HG03135 (cell line): Measurements from ENCODE around the gene ANGPTL2.

Source experiments
- ATAC-seq: cut with Tn5 transposase; IDR thresholded peaks from one replicate; pipeline ENCODE4 v1.9.1; 2021; ENCODE audit warnings: mild to moderate bottlenecking, moderate library complexity; ENCODE audit not compliant: unreplicated experiment

ANGPTL2 gene

GRCh38 chr9:127099664-127100063 lies 22.8 kb downstream of the ANGPTL2 start:
- ATAC-seq, result no peak

- ATAC-seq, result no peak
Observed at GRCh38 chr9:127098916-127099553, 23.4 kb downstream of the ANGPTL2 start.

GRCh38 chr9:127097683-127098082 lies 24.8 kb downstream of the ANGPTL2 start:
- ATAC-seq, result no peak

DNA sequence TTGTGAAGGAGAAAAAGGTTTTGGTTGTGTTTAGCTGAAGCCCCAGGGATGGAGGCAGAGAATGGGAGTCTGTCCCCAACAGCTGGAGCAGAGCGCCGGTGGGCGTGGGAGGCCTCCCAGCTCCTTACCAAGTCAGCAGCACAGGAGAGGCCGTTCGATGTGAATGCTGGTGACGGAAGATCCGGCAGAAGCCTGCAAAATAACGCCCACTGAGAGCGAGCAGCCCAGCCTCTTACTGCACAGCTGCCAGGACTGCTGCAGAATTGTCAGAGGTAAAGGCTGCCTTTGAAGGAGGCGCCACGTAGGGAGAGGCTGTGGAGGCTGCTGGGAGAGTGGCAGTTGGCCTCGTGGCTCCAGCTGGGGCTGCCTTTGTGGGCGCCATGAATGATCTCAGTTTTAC lies 26.2 kb downstream of the ANGPTL2 start:
- ATAC-seq, result no peak

DNA sequence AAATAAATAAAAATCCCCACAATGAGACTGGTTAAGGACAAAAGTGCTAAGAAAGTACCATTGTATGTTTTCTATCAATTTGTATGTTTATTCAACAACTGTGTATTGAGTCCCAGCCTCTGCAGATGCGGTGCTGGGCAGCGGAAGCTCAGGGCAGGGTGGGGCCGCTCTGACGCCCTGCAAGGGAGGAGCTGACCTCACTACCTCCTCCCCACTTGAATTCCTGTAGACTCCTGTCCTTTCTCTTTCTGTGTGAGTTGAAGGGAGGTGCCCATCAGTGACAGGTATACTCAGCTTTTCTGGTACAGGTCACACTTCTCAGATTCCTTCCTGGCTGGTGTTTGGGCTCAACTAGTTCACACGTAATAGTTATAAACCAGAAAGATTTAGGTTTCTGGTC lies 27.0 kb downstream of the ANGPTL2 start:
- no peak for ATAC-seq

DNA sequence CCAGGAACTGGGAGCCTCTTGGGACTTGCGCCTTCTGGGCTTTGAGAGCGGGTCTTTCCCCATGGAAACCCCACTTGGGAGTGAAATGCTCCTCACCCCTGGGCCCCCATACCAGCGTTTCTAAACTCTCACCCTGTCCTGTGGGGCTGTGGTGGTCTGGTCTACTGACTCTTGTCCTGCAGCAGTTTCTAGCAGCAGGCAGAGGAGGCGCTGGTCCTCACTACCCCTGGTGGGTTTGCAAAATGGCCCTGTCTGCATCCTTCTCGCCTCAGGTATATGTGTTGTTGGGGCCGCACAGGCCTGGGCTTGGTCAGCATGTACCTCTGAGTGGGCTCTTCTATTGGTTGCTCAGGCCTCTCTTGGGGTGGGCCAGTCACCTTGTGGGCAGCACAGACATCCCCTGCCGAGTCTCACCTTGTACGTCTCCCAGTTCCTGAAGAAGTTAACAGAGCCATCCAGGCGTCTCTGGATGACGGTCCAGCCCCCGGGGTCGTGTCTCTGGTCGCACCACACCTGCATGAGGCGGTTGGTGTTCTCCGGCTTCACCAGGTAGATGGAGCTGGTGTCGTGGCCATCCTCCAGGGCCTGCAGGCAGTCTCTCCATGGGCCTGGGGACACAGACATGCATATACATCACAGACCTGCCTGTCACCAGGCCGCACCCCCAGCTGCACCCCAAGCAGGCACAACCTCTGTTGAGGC lies 29.0 kb downstream of the ANGPTL2 start:
- ATAC-seq, result no peak

DNA sequence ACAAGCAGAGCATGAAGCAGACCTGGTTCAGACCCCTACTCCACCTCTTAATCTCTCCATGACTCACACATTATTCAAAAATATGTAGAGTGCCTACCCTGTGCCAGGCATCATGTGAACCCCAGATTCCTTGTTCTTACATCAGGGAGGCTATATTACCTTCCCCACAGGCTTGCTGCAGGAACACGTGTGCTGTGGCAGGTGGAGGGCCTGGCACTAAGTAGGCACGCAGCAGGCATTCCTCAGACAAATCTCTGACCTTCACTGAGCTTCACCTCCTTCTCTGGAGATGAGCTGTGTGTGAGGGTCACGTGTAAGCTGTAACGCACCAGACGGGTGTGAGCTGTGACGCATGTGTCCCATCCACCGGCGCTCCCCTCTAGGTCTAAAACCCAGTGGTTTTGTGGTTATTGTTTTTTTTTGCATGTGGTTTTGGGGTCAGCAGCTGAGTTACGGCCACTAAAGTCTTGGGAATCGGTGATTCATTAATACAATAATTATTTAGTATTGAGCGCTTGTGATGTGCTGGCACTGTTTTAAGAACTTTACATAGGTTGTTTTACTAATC lies 30.3 kb downstream of the ANGPTL2 start:
- no peak for ATAC-seq

DNA sequence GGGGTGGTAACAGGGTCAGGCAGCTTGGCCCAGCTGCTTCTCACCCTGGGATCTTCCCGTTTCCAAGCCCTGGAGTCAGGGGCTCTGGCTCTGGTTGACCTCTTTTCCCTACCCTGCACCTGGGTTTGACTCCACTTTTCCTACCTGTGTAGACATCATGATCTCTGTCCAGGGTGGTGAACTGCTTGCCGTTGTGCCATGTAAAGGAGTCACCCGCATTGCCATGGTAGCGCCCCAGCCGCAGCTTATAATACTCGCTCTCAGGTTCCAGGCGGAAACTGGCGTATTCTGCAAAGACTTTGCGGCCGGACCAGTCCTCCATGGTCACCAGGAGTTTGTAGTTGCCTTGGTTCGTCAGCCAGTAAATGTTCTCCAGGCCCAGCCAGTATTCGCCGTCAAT lies 30.9 kb downstream of the ANGPTL2 start:
- no peak for ATAC-seq

GRCh38 chr9:127090341-127090985 lies 32.0 kb downstream of the ANGPTL2 start:
- ATAC-seq, result no peak

DNA sequence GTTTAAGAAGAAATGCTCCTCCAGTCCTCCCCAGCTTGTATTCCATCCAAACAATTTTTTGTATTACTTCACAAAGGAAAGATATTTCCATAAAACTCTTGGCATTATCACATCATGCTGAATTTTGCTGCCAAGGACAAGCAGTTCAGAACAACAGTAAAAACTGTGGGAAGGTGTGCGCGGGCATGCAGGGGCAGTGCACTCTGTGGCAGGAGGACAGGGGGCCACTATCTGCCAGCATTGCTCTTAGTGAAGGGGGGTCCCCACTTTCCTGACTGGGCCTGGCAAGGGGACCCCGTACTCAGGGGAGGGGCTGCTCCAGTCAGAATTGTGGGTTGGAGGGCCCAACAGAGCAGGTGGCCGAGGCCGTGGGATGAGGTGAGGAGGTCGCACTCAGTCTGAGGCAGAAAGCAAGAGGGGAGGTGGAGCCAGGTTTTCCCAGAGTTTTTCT lies 32.8 kb downstream of the ANGPTL2 start:
- no peak for ATAC-seq

DNA sequence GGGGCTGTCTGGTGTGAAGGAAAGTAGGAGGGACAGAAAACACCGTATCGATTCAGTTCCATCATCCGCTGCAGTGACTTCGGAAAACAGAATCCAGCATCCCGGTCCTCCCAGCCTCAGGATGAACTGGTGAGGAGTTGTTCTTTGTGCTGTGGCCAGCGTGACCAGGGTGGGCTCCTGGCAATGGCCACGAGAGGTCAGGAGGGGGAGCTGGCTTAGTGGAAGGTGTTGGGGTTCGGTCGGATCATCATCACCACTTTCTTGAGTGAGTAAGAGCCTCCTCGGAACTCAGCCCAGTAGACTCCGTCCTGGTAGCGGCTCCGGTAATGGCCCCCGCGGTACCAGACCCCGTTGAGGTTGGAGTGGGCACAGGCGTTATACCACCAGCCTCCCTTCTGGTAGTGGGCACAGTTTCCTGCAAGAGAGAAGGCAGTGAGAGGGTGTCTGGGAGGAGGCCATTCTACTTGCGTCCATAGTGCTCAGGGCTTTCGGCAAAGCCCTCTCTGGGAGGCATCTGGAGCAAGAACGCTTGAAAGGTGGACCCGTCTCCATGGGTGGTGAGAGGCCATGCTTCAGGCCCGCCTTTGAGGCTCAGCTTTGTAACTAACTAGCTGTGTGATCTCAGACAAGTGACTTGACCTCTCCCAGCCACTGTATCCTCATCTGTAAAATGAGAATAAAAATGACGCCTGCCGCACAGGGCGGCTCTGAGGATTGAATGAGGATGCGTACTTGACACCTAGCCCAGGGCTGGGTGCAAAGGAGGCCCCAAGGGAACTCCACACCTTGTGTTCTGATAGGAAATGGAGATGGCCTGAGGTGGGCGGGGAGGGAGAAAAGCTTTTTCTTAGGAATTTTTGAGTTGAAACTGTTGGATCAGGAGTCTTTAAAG lies 33.5 kb downstream of the ANGPTL2 start:
- no peak for ATAC-seq

- ATAC-seq, result no peak
Observed at GRCh38 chr9:127087836-127088235, 34.6 kb downstream of the ANGPTL2 start.

DNA sequence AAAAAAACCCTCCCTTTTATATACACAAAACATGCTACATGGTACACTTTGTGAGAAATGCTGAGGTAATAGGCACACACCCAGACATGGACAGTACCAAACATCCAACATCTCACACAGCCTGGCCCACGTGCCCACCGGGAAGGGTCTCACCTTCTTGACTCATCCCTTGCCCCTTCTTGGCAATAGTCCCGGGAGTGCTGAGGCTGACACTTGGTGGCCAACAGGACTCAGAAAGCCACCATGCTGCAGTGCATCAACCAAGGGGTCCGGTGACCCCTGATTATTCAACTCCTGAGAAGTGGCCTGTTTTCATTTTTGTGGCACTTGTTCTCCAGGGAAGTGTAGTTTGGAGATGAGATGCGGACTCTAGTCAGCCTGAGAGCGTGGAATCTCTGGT lies 35.0 kb downstream of the ANGPTL2 start:
- no peak for ATAC-seq

DNA sequence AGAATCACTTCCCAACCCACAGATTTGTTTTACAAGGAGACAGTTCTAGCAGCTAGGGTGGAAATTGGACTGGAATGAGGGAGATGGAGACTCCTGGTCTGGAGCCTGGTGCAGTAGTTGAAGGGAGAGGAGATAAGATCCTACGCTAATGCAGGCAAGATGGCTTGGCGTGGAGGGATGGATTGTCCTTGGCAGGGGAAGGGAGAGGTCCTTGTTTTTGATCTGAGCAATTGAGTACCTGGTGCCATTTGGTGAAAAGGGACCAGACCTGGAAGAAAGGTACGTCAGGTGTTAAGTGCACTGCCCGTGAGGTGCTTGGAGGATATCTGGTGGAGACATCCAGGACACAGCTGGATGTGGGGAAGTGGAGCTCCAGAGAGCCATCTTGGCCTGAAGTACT lies 35.7 kb downstream of the ANGPTL2 start:
- no peak for ATAC-seq

- ATAC-seq, result no peak
Observed at GRCh38 chr9:127085186-127085585, 37.2 kb downstream of the ANGPTL2 start.

- ATAC-seq, result no peak
Observed at GRCh38 chr9:127084076-127085039, 38.1 kb downstream of the ANGPTL2 start.

GRCh38 chr9:127083138-127083980 lies 39.1 kb downstream of the ANGPTL2 start:
- ATAC-seq, result no peak

- ATAC-seq, result no peak
Observed at GRCh38 chr9:127081250-127082185, 40.9 kb downstream of the ANGPTL2 start.
